HG02981 (cell line): ENCODE data around the gene KASH5.

Source experiments
- ATAC-seq: cut with Tn5 transposase; IDR thresholded peaks from one replicate; pipeline ENCODE4 v1.9.1; 2021; ENCODE audit warnings: mild to moderate bottlenecking, moderate library complexity; ENCODE audit not compliant: unreplicated experiment

The KASH5 gene

GRCh38 chr19:49393881-49394280, 5.8 kb downstream of the KASH5 start:
- no peak for ATAC-seq

GRCh38 chr19:49395581-49396407, 7.7 kb downstream of the KASH5 start:
- no peak for ATAC-seq

GRCh38 chr19:49396738-49397505, 8.9 kb downstream of the KASH5 start:
- no peak for ATAC-seq

- no peak for ATAC-seq
These were observed 10.1 kb downstream of the KASH5 start for GRCh38 chr19:49398001-49398615.

GRCh38 chr19:49398931-49399330, 10.9 kb downstream of the KASH5 start:
- no peak for ATAC-seq

- no peak for ATAC-seq
These were observed 12.0 kb downstream of the KASH5 start for GRCh38 chr19:49400029-49400428.

GRCh38 chr19:49403404-49404187, 15.5 kb downstream of the KASH5 start:
- ATAC-seq, result no peak

- no peak for ATAC-seq
These were observed 19.0 kb downstream of the KASH5 start for GRCh38 chr19:49407079-49407478.

- no peak for ATAC-seq
These were observed 19.5 kb downstream of the KASH5 start for GRCh38 chr19:49407482-49408015.

GRCh38 chr19:49408816-49409440, 20.9 kb downstream of the KASH5 start:
- no peak for ATAC-seq

GRCh38 chr19:49409441-49410029, 21.5 kb downstream of the KASH5 start:
- ATAC-seq, result no peak

- no peak for ATAC-seq
These were observed 23.8 kb downstream of the KASH5 start for GRCh38 chr19:49411681-49412326.

- ATAC-seq, result no peak
These were observed 25.3 kb downstream of the KASH5 start for GRCh38 chr19:49413348-49413747.

- no peak for ATAC-seq
These were observed 26.2 kb downstream of the KASH5 start for GRCh38 chr19:49414256-49414655.

GRCh38 chr19:49415102-49415809, 27.2 kb downstream of the KASH5 start:
- no peak for ATAC-seq

- no peak for ATAC-seq
These were observed 27.8 kb downstream of the KASH5 start for GRCh38 chr19:49415810-49416200.

- ATAC-seq, result no peak
These were observed 29.0 kb downstream of the KASH5 start for GRCh38 chr19:49417088-49417487.

- no peak for ATAC-seq
These were observed 30.5 kb downstream of the KASH5 start for GRCh38 chr19:49418511-49418910.

GRCh38 chr19:49419173-49419572, 31.1 kb downstream of the KASH5 start:
- ATAC-seq, result no peak
